IMR-90 (cell line): ENCODE measurements around the gene SLC4A4. TPM values are rescaled to one million over a fixed set of nuclear protein-coding genes. Genes with fewer than 3 reads are reported as not detected.
A peak's percentile ranks its signal among the peaks of the same experiment; 100 is the strongest.

Source experiments
- ATAC-seq: fragments of 200-7000 bp; cut with Tn5 transposase; 2 replicates; pipeline ENCODE4 v1.9.1; 2020; ENCODE audit warnings: low read depth, mild to moderate bottlenecking, moderate library complexity
- BruUV-seq: library from RNA; stranded (reverse); fragments of 400-500 nt; replicated peaks from 2 replicates; lab custom pipeline; 2021; lab: Mats Ljungman, UMichigan
- CTCF ChIA-PET: fragments of 300-600 bp; formaldehyde crosslinking; extraction: SDS; loops from one replicate; lab custom pipeline; 2021; ENCODE audit warnings: antibody characterized with exemption; lab: Yijun Ruan, JAX
- POLR2A ChIA-PET: fragments of 300-600 bp; sonication (Branson Sonifier 250); formaldehyde crosslinking; loops from one replicate; lab custom pipeline; 2022; ENCODE audit warnings: antibody characterized with exemption; ENCODE audit not compliant: unreplicated experiment; lab: Charles Lee
- DNase-seq: peaks from one replicate; pipeline ENCODE4 v3.0.0; 2013
- H2AFZ ChIP-seq: replicated peaks from 2 replicates; pipeline ENCODE3; 2013; ENCODE audit warnings: low read length, mild to moderate bottlenecking; ENCODE audit not compliant: poor library complexity
- H2AK5ac ChIP-seq: 2 replicates; pipeline ENCODE4 v1.6.1; 2013; ENCODE audit warnings: low read depth, low read length, inconsistent platforms
- H2AK9ac ChIP-seq: replicated peaks from 2 replicates; pipeline ENCODE3; 2013; ENCODE audit warnings: mild to moderate bottlenecking, low read depth, low read length, moderate library complexity; ENCODE audit not compliant: poor library complexity
- H2BK120ac ChIP-seq: 2 replicates; pipeline ENCODE4 v1.6.1; 2013; ENCODE audit warnings: low read depth, low read length, inconsistent platforms
- H2BK15ac ChIP-seq: 3 replicates; pipeline ENCODE4 v1.6.1; 2013; ENCODE audit warnings: low read depth, low read length, inconsistent platforms
- H2BK20ac ChIP-seq: 2 replicates; pipeline ENCODE4 v1.6.1; 2013; ENCODE audit warnings: low read depth, mild to moderate bottlenecking, inconsistent platforms, low read length, moderate library complexity
- H2BK5ac ChIP-seq: 2 replicates; pipeline ENCODE4 v1.6.1; 2013; ENCODE audit warnings: mild to moderate bottlenecking, low read depth, low read length, inconsistent platforms; ENCODE audit not compliant: poor library complexity, severe bottlenecking
- H3K14ac ChIP-seq: replicated peaks from 2 replicates; pipeline ENCODE4 v1.6.1; 2013; ENCODE audit warnings: low read depth, low read length, inconsistent platforms
- H3K18ac ChIP-seq: 2 replicates; pipeline ENCODE4 v1.6.1; 2013; ENCODE audit warnings: low read depth, low read length, control low read depth
- H3K23ac ChIP-seq: 2 replicates; pipeline ENCODE4 v1.6.1; 2013; ENCODE audit warnings: low read depth, low read length, inconsistent platforms
- H3K27ac ChIP-seq: 2 replicates; pipeline ENCODE4 v1.5.1; 2013; ENCODE audit warnings: mild to moderate bottlenecking, control low read depth, low read length; ENCODE audit not compliant: insufficient read depth
- H3K27me3 ChIP-seq: 2 replicates; pipeline ENCODE4 v1.6.1; 2013; ENCODE audit warnings: low read length; ENCODE audit not compliant: control insufficient read depth, insufficient read depth
- H3K36me3 ChIP-seq: 2 replicates; pipeline ENCODE4 v1.6.1; 2013; ENCODE audit warnings: low read length, mixed read lengths; ENCODE audit not compliant: control insufficient read depth, insufficient read depth
- H3K4ac ChIP-seq: 2 replicates; pipeline ENCODE4 v1.6.1; 2013; ENCODE audit warnings: low read depth, low read length, inconsistent platforms
- H3K4me1 ChIP-seq: 2 replicates; pipeline ENCODE4 v1.6.1; 2013; ENCODE audit warnings: low read length, mixed read lengths; ENCODE audit not compliant: control insufficient read depth, insufficient read depth
- H3K4me2 ChIP-seq: 2 replicates; pipeline ENCODE4 v1.6.1; 2013; ENCODE audit warnings: low read depth, mild to moderate bottlenecking, control low read depth, low read length, moderate library complexity
- H3K4me3 ChIP-seq: 2 replicates; pipeline ENCODE4 v1.5.1; 2013; ENCODE audit warnings: low read depth, mild to moderate bottlenecking, control low read depth, low read length, moderate library complexity; ENCODE audit not compliant: insufficient read depth
- H3K56ac ChIP-seq: 2 replicates; pipeline ENCODE4 v1.6.1; 2013; ENCODE audit warnings: low read length, inconsistent platforms; ENCODE audit not compliant: insufficient read depth; ENCODE audit errors: extremely low read depth
- H3K79me1 ChIP-seq, 2 experiments: 2 replicates each; pipeline ENCODE4 v1.6.1; 2013; ENCODE audit warnings: low read length in 2 of 2, inconsistent platforms in 1 of 2, low read depth in 1 of 2
- H3K9ac ChIP-seq: 2 replicates; pipeline ENCODE4 v1.6.1; 2013; ENCODE audit warnings: low read depth, low read length, control low read depth
- H3K9me1 ChIP-seq: 2 replicates; pipeline ENCODE4 v1.6.1; 2013; ENCODE audit warnings: low read length, inconsistent platforms; ENCODE audit not compliant: insufficient read depth
- H3K9me3 ChIP-seq: 2 replicates; pipeline ENCODE4 v1.6.1; 2013; ENCODE audit warnings: low read length; ENCODE audit not compliant: control insufficient read depth, insufficient read depth
- H4K20me1 ChIP-seq: 2 replicates; pipeline ENCODE4 v1.6.1; 2013; ENCODE audit warnings: low read length, inconsistent platforms; ENCODE audit not compliant: insufficient read depth
- H4K5ac ChIP-seq: 2 replicates; pipeline ENCODE4 v1.6.1; 2013; ENCODE audit warnings: mild to moderate bottlenecking, low read depth, low read length, control low read depth
- H4K8ac ChIP-seq, 2 experiments: 2 replicates each; pipeline ENCODE4 v1.6.1; 2013; ENCODE audit warnings: low read depth in 2 of 2, low read length in 2 of 2, control low read depth in 1 of 2, inconsistent platforms in 1 of 2
- H4K91ac ChIP-seq: 2 replicates; pipeline ENCODE4 v1.6.1; 2013; ENCODE audit warnings: low read depth, low read length, inconsistent platforms; ENCODE audit not compliant: insufficient read depth
- BHLHE40 ChIP-seq: fragments of 150-350 bp; IDR thresholded peaks from 2 replicates; pipeline ENCODE4 v1.6.1; 2016; ENCODE audit warnings: mild to moderate bottlenecking, low read depth, low read length
- CEBPB ChIP-seq: IDR thresholded peaks from 2 replicates; pipeline ENCODE4 v1.6.1; 2012; ENCODE audit warnings: low read depth, low read length, improper control_type of control experiment
- CHD1 ChIP-seq: IDR thresholded peaks from 2 replicates; pipeline ENCODE4 v1.6.1; 2012; ENCODE audit warnings: low read depth, low read length, improper control_type of control experiment
- CTCF ChIP-seq: conservative IDR thresholded peaks from 2 replicates; pipeline ENCODE4 v1.5.1; 2012; ENCODE audit warnings: mild to moderate bottlenecking, low read depth, low read length, improper control_type of control experiment
- ELK1 ChIP-seq: fragments of 150-350 bp; IDR thresholded peaks from 2 replicates; pipeline ENCODE4 v1.6.1; 2016; ENCODE audit warnings: low read depth, mild to moderate bottlenecking, low read length, moderate library complexity, borderline replicate concordance
- FOS ChIP-seq: fragments of 150-350 bp; IDR thresholded peaks from 2 replicates; pipeline ENCODE4 v1.6.1; 2016; ENCODE audit warnings: low read depth, low read length
- MAFK ChIP-seq: IDR thresholded peaks from 2 replicates; pipeline ENCODE4 v1.6.1; 2012; ENCODE audit warnings: low read depth, low read length, improper control_type of control experiment
- MAZ ChIP-seq: IDR thresholded peaks from 2 replicates; pipeline ENCODE4 v1.6.1; 2012; ENCODE audit warnings: low read depth, mild to moderate bottlenecking, low read length, improper control_type of control experiment, moderate library complexity, borderline replicate concordance
- MXI1 ChIP-seq: IDR thresholded peaks from 2 replicates; pipeline ENCODE4 v1.6.1; 2012; ENCODE audit warnings: low read depth, mild to moderate bottlenecking, low read length, moderate library complexity, borderline replicate concordance
- NFE2L2 ChIP-seq: fragments of 150-350 bp; IDR thresholded peaks from 2 replicates; pipeline ENCODE4 v1.6.1; 2016; ENCODE audit warnings: low read depth, mild to moderate bottlenecking, low read length
- POLR2A ChIP-seq: IDR thresholded peaks from 2 replicates; pipeline ENCODE4 v1.6.1; 2012; ENCODE audit warnings: mild to moderate bottlenecking, low read depth, low read length
- RAD21 ChIP-seq: IDR thresholded peaks from 2 replicates; pipeline ENCODE4 v1.6.1; 2012; ENCODE audit warnings: low read length, improper control_type of control experiment
- RCOR1 ChIP-seq: IDR thresholded peaks from 2 replicates; pipeline ENCODE4 v1.6.1; 2012; ENCODE audit warnings: mild to moderate bottlenecking, low read length, improper control_type of control experiment; ENCODE audit not compliant: insufficient replicate concordance
- RFX5 ChIP-seq: IDR thresholded peaks from 2 replicates; pipeline ENCODE4 v1.8.0; 2012; ENCODE audit warnings: low read depth, mild to moderate bottlenecking, low read length, moderate library complexity
- SMC3 ChIP-seq: fragments of 150-350 bp; IDR thresholded peaks from 2 replicates; pipeline ENCODE4 v1.6.1; 2016; ENCODE audit warnings: low read depth, mild to moderate bottlenecking, antibody characterized with exemption, low read length, moderate library complexity
- USF2 ChIP-seq: fragments of 150-350 bp; IDR thresholded peaks from 2 replicates; pipeline ENCODE4 v1.6.1; 2017; ENCODE audit warnings: mild to moderate bottlenecking, antibody characterized with exemption, low read length, low read depth
- WGBS, 2 experiments: methylation state at CpG; one replicate each; pipeline versions ENCODE4 v1.1.5 to v1.1.7; 2013; ENCODE audit warnings: missing lambda C conversion rate in 2 of 2; ENCODE audit not compliant: insufficient read length in 1 of 2; ENCODE audit errors: extremely low coverage in 2 of 2; 5-methylcytosine and 5-hydroxymethylcytosine counted together
- dilution Hi-C: fragments of 300-500 bp; cut with HindIII; formaldehyde crosslinking; loops from one replicate; pipeline ENCODE4 v1.14.3; 2018; ENCODE audit warnings: low sequenced_read_pairs; ENCODE audit not compliant: unreplicated experiment
- in situ Hi-C: fragments of 300-500 bp; cut with MboI; formaldehyde crosslinking; loops from 3 replicates; pipeline ENCODE4 v1.14.3; 2019; ENCODE audit warnings: low sequenced_read_pairs, inconsistent platforms, mixed read lengths
- intact Hi-C: fragments of 100-400 bp; cut with micrococcal nuclease; formaldehyde crosslinking; loops from 2 replicates; pipeline ENCODE4 v1.10.0; 2022
- polyA plus RNA-seq, 3 experiments: library from polyadenylated mRNA; depleted of rRNA; stranded (reverse); fragments of >200 nt; gene quantifications; 2 replicates each; pipeline ENCODE4 v1.2.3, GENCODE V29; 2012; ENCODE audit warnings: low replicate concordance in 1 of 3
- total RNA-seq: library from RNA; depleted of rRNA; stranded (reverse); fragments of >200 nt; gene quantifications from 2 replicates; pipeline ENCODE4 v1.2.3, GENCODE V29; 2012

SLC4A4 gene
- total and polyA plus RNA-seq, 2 of the 4 experiments (the other 2 are of a cell fraction), result 5.6 to 16.8 TPM

- Histone ChIP-seq H2AFZ (no peak overlapping the region), H3K9me1 (peaks cover 4% of the 10 kb centered on the region), H3K14ac (no peak overlapping the region), H3K79me1 (peaks cover 4 to 6% of the 10 kb centered on the region in 2 experiments; a peak in 2 of 4 replicates), H3K4ac (no peak overlapping the region), H3K4me1 (peaks cover 8% of the 10 kb centered on the region), H4K5ac (no peak overlapping the region), H2AK9ac (no peak overlapping the region), H3K56ac (no peak overlapping the region), H3K9ac (no peak overlapping the region), H2BK5ac (no peak overlapping the region), H3K9me3 (no peaks in the 10 kb centered on the region), H4K91ac (no peak overlapping the region), H3K23ac (no peak overlapping the region), H3K18ac (no peak overlapping the region), H2BK15ac (no peak overlapping the region), H3K27me3 (no peaks in the 10 kb centered on the region), H2AK5ac (no peak overlapping the region), H2BK20ac (no peak overlapping the region), H3K27ac (no peak overlapping the region), H2BK120ac (no peak overlapping the region), H4K20me1 (no peaks in the 10 kb centered on the region), H4K8ac (no peak overlapping the region), H3K4me3 (no peak overlapping the region), H3K36me3 (peaks cover 11% of the 10 kb centered on the region), H3K4me2 (no peak overlapping the region)
- ChIA-PET POLR2A (no interaction called here), CTCF (no interaction called here)
- no CpG with 5 or more reads among the region's 3 CpGs for WGBS, 2 experiments
- dilution Hi-C loops, result no loop called here
- no peak for TF ChIP-seq MXI1
- no peak for TF ChIP-seq CEBPB
- TF ChIP-seq MAZ, result no peak
- no peak for TF ChIP-seq RCOR1
- no peak for TF ChIP-seq MAFK
- no peak for TF ChIP-seq FOS
- no peak for TF ChIP-seq SMC3
- no peak for TF ChIP-seq CHD1
- no peak for TF ChIP-seq POLR2A
- TF ChIP-seq CTCF, result no peak
- no peak for TF ChIP-seq BHLHE40
- TF ChIP-seq ELK1, result no peak
- TF ChIP-seq NFE2L2, result no peak
- TF ChIP-seq RAD21, result no peak
- no peak for TF ChIP-seq RFX5
- TF ChIP-seq USF2, result no peak
- in situ Hi-C loops, result no loop called here
- no TSS peak for BruUV-seq
- ATAC-seq (no peak), DNase-seq (peak; percentile 59)
- intact Hi-C loops, result no loop called here
Observed at GRCh38 chr4:71545168-71545567, 206.3 kb downstream of the SLC4A4 start.
